ENCODE measurements around the gene MRC1.

MRC1 gene

DNA sequence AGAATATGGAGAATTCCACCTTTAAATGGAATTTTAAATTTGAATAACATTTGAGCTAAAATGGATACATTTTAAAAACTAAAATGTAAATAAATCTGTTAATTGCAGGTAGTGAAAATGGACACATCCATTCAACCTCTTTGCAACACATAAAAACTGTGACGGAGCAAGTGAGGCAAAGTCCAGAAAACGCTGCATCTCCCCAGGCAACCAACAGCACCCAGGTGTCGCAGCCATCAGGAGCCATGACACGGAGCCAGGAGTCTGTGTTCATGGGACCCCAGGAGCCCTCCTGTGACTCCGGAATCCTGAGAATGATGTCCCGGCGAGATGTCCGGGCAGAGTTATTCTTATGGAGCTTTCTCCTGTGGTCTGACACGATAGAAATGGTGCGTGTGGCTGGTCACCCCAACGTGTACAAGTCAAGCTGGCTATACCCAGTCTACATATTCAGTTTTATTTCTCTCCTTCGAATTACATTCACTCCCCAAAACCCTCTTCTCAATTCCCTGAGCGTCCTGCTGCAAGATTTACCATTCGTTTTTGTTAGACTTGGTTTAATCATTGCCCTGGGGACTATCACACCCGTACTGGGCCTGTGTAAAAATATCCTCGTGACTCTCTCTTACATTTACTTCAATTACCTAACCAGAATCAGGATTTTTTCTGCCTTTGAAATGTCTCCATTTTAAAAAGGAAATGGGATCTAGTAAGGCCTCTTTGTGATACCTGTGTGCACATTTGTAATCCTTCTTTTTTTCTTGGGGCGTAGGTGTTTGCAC lies 13.1 kb upstream of the MRC1 start:
- no peak for DNase-seq (ENCODE audit: low spot score)

DNA sequence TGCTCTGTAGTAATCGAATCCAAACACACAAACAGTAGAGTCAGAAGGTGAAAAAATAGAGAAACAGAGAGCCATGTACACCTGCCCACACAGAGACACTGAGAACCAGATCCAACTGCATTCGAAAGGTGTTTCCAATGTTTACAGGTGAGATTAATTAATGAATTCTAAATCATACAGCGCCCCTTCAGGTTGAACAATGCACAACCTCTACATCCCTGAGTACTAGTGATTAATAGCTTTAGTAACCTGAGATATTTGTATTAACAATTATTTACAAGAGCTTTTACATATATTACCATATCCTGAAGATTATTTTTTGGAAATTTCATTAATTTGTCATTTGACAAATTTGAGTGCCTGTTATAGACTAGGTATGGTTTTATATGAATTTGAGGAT lies 7.6 kb upstream of the MRC1 start:
- no peak for DNase-seq (ENCODE audit: low spot score)

DNA sequence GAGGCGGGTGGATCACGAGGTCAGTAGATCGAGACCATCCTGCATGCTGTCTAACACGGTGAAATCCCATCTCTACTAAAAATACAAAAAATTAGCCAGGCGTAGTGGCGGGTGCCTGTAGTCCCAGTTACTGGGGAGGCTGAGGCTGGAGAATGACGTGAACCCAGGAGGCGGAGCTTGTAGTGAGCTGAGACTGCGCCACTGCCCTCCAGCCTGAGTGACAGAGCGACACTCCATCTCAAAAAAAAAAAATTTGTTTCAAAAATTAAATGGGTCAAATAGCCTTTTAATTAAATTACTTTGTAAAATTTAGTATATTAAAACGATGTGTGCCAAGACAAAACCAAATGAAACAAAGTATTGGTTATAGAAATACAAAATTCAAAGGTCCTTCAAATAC lies 6.8 kb upstream of the MRC1 start:
- no peak for DNase-seq (ENCODE audit: low spot score)

DNA sequence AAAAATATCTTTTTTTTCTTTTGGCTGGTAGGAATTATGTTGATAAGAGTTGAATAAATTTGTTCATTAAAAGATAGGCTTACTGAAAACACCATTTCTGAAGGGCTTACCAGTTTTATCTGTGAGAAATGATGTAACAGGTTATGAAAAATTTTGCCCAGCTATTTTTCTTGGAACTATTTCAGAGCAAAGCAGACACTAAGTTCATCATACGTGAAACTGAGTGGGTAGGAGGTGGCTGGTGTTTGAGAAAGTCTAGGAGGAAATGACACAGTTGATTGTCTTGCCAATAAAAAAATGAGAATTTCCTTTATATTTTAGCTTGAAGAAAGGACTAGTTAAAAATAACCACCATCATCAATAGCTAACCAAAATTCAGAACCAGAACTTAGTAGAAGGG lies 6.2 kb upstream of the MRC1 start:
- no peak for DNase-seq (ENCODE audit: low spot score)

DNA sequence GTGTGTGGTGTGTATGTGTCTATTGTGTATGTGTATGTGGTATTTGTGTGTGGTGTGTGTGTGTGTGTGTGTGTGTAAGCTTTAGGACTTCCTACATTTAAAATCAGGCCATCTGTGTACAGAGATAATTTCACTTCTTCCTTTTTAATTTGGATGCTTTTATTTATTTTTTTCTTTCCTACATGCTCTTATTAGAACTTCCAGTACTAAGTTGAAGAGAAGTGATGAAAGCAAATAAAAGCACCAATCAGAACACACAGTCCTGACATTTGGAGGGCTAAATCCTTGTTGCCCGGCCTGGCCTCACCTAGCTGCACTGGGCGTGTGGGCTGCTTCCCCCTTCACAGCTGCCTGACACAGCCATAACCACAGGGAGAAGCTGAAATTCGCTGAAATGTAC lies 3.8 kb upstream of the MRC1 start:
- DNase-seq (ENCODE audit: low spot score), result no peak

DNA sequence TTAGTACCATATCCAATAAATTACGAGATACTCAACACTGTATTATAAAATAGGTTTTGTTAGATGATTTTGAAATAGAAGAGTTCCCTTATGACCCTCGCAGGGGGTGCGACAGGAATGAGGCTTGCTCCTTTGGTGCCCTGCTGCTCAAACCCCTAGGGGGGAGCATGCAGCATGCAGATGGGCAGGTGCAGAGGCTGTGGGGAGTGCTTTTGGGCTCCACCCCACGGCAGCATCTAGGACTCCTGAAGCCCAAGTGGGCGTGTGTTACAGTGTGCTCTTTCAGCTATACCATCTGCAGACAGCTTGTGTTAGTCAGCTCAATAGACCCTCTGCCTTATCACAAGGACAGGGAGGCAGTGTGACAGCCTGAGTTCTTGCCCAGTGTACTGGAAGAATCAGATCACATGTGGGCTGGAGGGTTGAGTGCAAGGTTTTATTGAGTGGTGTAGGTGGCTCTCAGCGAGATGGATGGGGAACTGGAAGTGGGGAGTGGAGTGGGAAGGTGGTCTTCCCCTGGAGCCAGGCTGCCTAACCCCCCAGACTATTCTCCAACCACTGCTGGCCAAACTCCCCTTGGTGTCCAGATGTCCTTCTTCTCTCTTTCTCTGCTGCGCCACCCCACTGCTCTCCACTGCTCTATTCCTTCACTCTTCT lies 3.1 kb upstream of the MRC1 start:
- DNase-seq (ENCODE audit: low spot score), result no peak

DNA sequence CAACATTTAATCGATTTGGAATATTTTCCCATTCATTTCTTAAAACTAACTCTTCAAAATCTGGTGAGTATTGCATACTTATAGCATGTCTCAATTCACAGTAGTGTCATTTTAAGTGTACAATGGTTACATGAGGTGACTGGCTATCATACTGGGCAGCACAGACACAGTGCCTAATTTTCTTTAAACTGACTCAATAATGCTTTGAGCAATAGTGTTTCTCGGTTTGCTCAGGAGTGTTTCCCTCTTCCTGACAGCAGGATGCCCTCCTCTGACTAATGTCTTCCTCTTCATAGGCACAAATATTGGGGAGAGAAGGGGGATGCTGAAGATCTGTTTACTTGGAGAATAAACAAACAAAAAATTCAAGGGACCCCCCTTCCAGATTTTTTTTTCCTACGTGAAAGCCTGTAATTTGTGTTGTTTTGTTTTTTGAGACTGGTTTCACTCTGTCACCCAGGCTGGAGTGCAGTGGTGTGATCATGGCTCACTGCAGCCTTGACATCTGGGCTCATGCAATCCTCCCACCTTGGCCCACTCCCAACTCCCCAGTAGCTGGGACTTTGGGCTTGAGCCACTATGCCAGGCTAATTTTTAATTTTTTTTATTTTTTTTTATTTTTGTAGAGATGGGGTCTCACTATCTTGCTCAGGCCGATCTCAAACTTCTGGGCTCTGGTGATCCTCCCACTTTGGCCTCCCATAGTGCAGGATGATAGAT lies 2.2 kb downstream of the MRC1 start:
- no peak for DNase-seq (ENCODE audit: low spot score)

DNA sequence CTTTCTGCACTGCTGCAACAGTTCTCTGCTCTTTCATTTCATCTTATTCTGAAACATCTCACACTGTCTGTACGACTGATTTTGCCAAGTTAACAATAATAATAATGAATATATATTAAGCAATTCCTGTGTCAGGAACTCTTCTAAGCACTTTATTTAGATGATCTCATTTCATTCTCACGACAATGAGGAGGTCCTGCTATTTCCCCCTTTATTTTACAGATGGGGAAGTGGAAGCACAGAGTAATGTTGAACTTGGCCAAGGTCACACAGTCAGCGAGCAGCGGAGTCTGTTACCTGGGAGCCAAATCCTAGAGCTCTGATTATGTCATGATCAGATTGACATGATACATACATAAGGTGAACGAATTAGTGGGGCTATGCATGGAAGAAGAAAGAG lies 5.8 kb downstream of the MRC1 start:
- no peak for DNase-seq (ENCODE audit: low spot score)

DNA sequence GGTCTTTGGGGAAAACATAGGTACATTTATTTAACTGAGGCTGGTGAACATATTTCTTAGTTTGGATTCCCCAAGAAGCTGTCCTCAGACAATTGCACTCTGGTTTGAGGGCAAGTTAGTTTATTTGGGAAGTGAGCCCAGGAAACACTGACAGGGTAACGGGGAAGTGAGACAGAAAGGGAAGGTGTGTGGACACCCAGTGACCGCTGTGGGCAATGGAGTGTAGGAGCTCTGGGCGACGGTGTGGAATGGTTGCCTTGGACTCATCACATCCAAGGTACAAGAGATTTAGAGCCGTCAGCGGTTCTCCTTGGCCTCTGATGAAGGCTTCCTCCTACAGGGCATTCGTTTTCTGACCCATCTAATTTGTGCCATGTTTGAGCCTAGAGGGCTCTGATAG lies 7.1 kb downstream of the MRC1 start:
- no peak for DNase-seq (ENCODE audit: low spot score)

DNA sequence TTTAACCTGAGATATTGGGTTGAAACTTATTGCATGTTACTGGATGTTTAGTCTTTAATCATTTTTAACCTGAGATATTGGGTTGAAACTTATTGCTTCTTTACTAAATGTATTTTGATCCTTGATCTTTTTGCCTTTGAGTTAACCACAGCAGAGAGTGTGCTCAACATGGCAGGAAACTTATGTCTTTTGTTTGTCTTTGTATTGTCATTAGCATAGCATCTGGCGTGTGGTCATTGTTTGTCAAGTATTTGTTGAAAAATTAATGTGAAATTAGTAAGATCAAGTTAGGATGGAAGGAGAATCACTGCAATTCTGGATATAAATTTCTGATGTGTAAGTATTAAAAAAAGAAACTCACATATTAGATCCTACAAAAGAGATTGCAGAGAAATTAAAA lies 8.2 kb downstream of the MRC1 start:
- no peak for DNase-seq (ENCODE audit: low spot score)

DNA sequence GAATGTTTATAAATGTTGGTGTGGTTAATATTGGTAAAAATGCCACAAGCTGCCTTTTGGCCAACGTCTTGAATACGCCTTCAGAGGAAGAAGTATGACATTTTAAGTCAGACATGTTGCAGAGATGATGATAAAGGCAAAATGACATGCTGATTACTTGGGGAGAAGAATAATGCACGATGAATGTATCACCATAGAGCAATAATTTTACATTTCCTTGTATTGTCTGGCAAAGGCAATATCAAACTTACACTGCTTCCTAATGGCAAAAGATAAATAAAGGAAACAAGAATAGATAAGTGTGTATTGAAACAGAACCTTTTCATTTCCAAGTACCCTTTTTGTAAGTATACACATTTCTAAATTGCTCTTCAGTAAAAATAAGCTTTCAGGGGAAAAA lies 8.6 kb downstream of the MRC1 start:
- no peak for DNase-seq (ENCODE audit: low spot score)

DNA sequence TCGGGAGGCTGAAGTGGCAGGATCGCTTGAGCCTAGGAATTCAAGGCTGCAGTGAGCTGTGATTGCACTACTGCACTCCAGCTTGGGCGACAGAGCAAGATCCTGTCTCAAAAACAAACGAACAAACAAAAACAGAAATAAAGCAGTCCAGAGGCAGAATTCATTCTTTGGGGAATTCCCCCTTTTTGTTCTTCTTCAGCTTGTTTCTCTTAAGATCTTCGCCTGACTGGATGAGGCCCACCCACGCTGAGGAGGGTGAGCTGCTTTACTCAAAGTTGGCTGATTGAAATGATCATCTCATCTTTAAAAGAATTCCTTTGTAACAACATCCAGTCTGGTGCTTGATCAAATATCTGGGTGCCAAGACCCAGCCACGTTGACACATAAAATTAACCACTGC lies 10.7 kb downstream of the MRC1 start:
- DNase-seq (ENCODE audit: low spot score), result no peak

DNA sequence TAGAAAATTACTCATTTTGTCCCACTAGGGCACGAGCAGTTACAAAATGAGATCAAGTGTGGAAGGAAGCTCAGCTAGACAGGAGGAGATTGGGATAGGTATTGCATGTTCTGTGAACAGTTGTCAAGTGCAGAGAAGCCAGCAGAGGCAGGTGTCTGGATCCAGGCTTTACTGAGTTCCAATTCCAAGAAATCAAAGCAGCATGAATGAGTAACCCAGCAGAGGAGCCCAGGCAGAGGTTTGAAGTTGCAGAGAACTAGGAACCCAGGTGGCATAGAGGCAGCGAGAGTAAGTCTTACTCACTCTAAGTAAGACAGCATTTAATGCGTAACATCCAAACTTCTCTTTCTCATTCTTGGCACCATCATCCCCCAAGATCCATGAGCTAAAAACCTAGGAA lies 11.8 kb downstream of the MRC1 start:
- DNase-seq (ENCODE audit: low spot score), result no peak

DNA sequence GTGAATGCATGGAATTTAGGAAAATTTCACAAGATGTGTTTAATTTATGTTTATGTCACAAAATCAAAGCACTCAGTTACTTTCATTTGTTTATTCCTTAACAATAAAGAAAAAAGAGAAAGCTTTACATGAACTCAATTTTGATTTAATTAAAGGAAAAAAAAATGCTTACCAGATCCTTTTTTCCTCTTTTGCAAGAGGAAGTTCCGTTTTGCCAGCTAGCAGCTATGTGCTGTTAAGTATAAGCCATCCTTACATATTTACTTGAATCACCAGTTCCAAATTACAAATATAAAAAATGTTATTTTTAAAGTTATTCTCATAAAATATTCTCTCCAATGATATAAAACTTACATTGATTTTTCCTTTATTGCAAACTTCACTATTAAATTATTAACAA lies 12.7 kb downstream of the MRC1 start:
- no peak for DNase-seq (ENCODE audit: low spot score)

DNA sequence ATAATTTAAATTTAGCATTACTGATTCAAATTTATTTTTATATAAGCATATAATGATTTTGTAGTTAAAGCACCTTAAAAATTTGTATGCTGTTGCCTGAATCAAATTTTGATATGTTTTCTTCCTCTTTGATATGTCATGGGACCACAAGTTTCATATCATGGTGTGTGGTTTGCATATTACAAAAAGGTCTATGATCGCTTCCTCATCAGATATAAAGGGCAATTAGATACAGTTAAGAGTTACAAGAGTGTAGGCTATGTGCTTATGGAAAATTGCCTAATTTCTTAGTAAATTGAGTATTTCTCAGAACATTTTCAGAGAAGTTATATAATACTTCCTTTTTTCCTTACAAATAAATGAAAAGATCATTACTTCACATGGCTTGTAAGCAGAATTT lies 22.2 kb downstream of the MRC1 start:
- DNase-seq (ENCODE audit: low spot score), result no peak

DNA sequence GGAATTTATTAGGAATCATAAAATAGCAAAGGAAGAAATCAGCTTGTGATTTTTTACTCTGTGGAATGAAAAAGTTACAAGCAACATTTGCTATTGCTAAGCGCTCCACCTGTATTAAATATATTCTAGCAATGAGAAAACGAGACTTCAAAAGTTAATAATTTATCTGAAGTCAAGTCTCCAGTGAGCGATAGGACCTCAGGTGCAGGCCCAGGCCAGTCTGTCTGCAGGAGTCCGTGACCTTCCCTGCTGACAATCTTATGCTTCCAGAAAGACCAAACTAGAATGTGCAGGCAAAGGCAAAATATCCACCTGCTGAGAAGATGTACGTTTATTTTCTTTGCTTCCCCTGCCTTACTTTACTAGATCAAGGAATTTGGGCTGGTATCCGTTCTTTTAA lies 22.7 kb downstream of the MRC1 start:
- no peak for DNase-seq (ENCODE audit: low spot score)

DNA sequence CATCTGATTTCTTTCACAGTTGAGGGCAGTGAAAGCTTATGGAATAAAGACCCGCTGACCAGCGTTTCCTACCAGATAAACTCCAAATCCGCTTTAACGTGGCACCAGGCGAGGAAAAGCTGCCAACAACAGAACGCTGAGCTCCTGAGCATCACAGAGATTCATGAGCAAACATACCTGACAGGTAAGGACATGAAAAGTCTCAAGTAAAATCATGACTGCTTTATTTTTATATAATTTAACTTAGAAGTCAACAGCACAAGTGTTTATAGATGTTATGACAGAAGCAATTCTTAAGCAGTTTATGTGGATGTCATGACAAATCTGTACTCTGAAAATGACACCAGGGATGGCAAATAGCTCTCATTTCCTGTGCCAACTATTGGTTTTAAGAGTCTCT lies 24.5 kb downstream of the MRC1 start:
- no peak for DNase-seq (ENCODE audit: low spot score)

DNA sequence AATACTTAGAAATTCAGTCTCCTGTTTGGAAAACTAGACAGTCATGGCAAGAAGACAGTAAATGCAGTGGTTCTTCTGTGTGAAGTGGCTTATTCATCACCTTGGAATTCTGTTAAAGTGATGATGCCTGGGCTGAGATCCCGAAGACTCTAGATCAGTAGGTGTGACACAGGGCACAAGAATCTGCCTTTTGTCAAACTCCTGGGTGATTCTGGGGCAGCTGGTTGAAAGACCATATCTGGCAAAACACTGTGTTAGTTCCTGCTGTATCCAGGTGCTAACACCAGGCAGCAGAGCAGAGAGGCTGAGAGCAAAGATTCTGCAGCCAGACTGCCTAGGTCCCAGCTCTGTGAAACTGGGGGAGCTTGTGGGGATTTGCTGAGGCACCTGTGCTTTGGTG lies 26.5 kb downstream of the MRC1 start:
- DNase-seq (ENCODE audit: low spot score), result no peak

DNA sequence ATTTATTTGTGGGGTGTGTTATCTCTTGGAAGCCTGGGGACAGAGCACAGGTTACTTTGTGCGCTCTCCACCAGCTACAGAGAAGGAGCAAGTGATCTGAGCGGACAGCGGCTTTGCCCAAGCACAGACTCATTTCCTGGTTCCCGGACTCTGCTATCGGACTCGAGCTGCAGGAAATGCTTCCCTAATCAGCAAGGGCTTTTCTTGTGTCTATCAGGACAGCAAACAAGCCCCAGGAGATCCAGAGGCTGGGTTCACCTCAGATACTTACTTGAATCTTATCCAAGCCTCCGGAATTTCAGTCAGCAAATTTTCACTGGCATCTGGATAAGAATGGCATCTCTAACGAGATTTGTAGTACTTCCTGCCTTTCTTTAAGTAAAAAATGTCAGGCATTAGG lies 27.8 kb downstream of the MRC1 start:
- no peak for DNase-seq (ENCODE audit: low spot score)

DNA sequence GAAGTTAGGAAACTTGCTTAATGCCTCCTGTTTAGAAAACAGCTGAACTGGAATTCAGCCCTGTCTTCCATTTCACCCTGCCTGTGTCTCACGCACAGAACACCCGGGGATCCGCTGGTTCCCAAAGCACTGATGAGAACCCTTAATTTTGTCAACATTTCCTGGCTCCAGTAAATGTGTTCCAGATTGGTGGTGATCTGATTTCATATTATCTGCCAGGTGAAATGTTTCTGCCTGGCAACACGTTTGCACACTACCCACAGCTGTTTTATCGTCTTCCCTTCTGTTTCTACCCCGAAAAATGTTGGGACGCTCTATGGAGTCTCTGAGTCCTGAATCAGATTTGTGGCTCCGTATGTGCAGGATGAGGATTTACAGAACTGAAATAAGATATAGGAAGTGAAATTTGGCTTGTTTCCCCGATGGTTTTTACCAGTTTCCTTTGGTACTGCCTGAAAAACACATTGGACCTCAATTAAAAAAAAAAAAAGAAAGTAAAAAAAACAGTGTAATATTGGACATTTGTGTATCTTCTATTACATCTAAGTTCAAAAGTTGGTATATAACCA lies 29.0 kb downstream of the MRC1 start:
- DNase-seq (ENCODE audit: low spot score), result no peak

DNA sequence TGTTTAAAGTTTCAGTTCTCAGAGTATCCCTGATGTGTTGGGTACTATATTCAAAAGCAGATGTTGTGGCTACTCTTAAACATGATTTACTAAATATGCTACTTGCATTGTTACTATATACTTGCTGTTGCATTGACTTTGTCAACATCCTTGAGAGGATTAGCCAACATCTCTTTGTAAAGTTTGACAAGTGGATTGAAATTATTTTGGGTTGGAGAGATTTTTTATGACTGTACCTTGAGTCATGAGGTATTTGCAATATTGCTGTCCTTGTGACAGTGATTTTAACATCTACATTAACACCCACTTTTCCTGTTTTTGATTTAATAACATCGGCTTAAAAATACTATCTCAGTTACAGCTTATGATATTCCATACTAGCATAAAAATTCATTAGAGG lies 31.9 kb downstream of the MRC1 start:
- no peak for DNase-seq (ENCODE audit: low spot score)

DNA sequence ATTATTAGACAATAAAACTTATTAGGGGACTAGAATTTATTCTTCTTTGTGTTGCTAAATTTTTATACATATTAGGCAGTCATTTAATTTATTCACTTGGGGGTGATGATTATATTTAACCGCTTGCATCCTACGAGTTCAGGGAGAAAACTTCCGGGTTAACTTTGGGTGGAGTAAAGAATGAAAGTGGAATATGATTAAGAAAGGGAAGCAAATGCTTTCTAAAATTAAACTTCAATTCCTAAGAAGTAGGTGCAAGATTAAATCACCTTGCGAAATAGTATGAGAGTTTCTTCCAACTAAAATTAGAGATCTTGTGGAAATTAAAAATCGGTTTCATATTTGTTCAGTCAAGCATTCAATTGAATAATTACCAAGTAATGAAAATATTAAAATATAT lies 33.5 kb downstream of the MRC1 start:
- DNase-seq (ENCODE audit: low spot score), result no peak
